HS-5 (cell line): ENCODE data around the gene AMBRA1.

Source experiments
- DNase-seq: peaks from one replicate; pipeline ENCODE4 v3.0.0-alpha.2; 2012; ENCODE audit warnings: low read depth

Gene AMBRA1

DNA sequence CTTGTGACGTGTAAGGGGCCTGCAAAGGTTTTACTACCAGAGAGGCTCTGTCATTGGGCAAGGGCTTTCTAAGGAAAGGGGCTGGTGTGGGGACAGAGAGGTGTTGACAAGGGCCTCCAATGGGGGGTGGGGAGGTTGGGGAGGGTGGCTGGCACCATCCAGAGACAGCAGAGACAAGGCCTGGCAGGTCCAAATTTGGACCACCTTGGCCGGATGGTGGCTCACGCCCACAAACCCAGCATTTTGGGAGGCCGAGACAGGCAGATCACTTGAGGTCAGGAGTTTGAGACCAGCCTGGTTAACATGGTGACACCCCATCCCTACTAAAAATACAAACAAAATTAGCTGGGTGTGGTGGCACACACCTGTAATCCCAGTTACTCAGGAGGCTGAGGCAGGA, 200.1 kb downstream of the AMBRA1 start:
- DNase-seq = no peak

DNA sequence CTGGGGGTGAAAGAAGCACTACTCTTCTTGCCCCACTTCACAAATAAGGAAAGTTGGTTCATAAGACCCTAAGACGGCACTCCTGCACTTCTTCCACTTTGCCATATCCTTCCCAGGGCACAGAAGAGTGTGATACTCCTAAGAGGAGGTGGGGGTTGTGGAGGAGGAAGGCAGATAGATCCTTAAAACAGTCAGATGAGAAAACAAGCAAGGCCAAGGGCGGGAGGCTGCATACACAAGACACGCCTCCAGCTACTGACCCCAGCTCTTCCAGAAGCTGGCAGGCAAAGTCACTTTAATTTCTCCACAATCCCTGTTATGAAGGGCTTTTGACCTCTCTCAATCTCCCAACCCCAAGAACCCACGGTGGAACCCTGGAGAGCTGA, 200.6 kb downstream of the AMBRA1 start:
- DNase-seq = no peak

- no peak for DNase-seq
These were observed 201.2 kb downstream of the AMBRA1 start for GRCh38 chr11:46392421-46393230.

DNA sequence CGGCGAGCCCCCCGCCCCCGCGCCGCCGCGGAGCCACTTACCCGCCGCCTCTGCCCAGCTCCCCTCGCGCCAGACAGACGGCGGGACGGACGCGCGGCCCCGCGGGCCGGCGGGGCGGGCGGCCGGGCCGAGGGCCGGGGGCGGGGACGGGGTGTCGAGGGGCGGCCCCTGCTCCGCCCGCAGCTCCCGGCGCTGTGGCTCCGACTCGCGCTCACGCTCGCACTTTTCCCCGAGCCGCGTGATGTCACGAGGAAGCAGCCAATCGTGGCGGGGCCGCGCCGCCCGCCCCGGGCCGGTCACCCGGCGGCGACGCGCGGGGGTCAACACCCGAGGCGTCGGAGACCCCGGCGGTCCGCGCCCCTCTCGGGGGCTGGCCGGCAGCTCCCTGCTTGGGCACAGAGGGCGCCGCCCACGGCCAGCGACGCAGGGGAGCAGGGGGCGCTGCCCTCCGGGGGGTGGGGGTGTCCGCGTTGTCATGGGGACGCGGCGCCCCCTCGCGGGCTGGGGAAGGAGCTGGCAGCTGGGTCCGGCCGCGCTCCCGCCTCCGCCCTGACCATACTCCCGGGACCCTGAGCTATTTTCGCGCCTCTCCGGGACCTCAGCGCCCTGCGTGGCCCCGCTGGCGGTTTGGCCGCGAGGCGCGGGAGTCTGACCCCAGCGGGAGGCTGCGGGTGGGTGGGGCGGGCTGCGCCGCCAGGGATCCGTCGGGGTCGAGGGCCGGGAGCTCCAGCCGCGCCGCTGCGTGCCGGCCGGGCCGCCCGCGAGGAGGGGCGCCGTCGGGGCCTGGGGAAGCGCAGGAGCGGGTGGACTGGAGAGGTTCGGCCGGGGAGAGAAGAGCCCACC, 202.0 kb downstream of the AMBRA1 start, which contains the start of gene CHRM4:
TSS of gene CHRM4 (minus strand) at position 199 of the 843 bp plus-strand sequence. CDS start 5,219 bp downstream, outside the sequence.
- DNase-seq = no peak

DNA sequence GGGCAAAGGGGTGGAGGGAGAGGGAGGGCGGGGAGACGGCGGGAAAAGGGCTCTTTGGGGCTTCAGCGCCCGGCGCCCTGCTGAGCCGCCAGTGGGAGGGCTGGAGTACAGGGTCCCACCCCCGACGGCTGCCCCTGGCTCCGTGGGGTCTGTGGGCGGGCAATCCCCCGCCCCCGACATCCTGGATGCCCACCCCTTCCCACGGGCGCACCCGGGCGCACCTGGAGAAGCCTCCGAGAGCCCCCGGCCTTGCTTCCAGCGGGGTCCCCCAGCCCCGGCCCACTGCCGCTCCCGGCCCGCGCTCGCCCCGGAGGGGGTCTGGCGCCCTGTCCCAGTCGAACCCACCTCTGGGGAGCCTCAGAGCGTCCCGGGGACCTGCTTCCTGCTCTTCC, 202.6 kb downstream of the AMBRA1 start:
- DNase-seq = no peak

DNA sequence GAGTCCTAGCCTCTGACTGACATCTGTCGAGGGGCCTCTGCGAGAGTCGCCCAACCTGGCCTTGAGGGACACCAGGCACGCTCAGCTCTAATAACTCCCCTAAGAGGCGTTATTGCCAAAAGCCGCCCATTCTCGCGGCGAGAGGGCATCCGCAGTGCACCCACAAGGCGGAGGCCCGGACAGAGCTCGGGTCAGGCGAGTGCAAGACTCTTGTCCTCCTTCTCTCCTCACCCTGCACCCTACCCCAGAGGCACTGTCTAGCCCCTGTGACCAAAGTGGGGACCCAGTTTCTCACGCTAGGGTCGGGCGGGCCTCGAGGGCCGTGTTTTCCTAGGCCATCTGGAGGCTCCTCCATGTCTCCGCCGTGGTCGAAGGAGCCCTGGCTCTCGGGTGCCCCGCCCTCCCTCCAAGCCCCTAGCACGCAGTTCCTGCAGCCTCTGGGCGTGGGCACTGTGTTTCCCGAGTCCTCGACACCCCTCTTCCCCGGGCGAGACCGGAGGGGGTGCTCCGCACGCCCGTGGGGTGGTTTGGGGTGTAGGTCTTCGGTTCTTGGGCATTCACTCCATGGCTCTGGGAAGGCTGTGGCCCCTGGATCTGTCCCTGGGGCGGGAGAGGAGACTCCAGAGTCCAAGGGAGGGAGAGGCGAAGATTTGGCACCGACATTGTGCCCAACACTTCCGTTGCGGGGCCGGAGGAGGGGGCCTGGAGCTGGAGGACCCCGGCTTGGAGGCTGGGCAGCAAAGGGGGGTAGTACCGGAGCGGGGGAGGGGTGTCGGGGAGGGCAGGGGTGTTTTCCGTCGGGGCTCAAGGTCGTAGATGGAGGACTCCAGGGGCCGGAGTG, 203.3 kb downstream of the AMBRA1 start:
- DNase-seq = no peak

GRCh38 chr11:46389450-46390330, 204.1 kb downstream of the AMBRA1 start:
- DNase-seq = no peak

DNA sequence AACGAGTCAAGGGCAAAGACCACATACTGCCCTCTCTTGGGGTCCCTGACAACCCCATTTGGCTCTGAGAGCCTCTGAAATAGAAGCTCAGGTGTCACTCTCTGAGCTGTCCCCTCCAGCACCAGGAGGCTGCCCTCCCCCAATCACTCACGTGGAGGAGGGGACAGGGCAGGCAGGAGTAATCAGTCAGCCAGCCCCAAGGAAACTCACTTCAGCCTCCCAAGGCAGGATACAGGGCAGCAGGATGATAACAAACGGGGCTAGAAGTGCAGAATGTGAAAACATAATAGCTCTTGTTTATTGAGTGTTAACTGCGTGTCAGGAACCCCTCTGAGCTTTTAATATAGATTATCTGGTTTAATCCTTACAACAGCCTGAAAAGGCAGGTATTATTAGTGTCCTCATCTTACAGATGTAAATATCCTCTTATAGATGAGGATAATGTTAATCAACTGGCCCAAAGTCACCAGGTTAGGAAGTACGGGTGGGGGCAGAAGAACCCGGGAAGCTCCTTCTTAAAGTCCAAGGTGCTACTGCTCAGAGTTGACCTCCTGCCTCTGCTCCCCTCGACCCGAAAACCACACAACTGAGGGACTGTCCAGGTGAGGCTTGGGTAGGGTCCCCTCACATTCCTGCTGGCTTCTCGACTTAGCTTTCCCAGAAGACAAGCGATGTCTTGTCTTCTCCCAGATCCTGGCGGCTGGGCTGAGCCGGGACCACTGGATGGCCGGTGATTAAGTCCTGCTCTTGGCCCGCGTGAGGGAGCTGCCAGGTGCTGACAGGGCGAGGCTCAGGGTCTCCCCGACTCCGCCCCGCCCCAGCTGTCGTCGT, 205.0 kb downstream of the AMBRA1 start:
- DNase-seq = no peak

GRCh38 chr11:46387919-46388618, 205.8 kb downstream of the AMBRA1 start:
- DNase-seq = no peak

GRCh38 chr11:46387456-46387855, 206.4 kb downstream of the AMBRA1 start:
- DNase-seq = no peak

GRCh38 chr11:46386674-46387073, 207.1 kb downstream of the AMBRA1 start:
- DNase-seq = no peak

- no peak for DNase-seq
These were observed 207.7 kb downstream of the AMBRA1 start for GRCh38 chr11:46386005-46386578.

DNA sequence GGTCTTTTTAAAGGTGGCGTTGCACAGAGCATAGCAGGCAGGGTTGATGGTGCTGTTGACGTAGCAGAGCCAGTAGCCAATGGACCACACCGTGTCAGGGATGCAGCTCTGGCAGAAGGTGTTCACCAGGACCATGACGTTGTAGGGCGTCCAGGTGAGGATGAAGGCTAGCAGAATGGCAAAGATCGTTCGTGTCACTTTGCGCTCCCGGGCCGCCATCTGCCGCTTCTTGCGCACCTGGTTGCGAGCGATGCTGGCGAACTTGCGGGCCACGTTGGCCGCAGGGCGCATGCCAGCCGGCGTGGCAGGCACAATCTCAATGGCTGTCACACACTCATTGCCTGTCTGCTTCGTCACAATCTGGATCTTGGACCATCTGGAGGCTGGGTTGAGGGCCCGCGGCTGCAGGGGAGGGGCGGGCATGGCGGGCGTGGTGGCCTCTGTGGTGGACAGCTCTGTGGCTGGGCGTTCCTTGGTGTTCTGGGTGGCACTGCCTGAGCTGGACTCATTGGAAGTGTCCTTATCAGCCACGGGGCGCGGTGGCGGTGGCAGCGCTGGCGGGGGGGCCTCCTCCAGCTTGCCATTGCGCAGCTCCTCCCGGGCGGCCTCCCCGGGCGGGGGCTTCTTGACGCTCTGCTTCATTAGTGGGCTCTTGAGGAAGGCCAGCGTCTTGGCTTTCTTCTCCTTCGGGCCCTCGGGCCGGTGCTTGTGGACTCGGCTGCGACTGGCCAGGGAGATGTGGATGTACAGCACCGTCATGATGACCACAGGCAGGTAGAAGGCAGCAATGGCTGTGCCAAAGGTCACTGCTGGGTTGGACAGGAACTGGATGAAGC, 208.4 kb downstream of the AMBRA1 start:
- no peak for DNase-seq

GRCh38 chr11:46383974-46384701, 209.7 kb downstream of the AMBRA1 start:
- DNase-seq = no peak

DNA sequence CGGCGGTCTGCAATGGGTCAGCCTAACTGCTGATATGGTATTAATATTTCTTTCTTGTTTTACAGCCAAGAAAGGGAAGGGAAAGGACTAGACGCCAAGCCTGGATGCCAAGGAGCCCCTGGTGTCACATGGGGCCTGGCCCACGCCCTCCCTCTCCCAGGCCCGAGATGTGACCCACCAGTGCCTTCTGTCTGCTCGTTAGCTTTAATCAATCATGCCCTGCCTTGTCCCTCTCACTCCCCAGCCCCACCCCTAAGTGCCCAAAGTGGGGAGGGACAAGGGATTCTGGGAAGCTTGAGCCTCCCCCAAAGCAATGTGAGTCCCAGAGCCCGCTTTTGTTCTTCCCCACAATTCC, 210.4 kb downstream of the AMBRA1 start:
- no peak for DNase-seq

GRCh38 chr11:46382646-46383403, 211.0 kb downstream of the AMBRA1 start:
- no peak for DNase-seq
